HL-60 (cell line): ENCODE results near the gene CST9L.

Experiments used
- DNase-seq, 2 experiments: peaks; one replicate each; pipeline ENCODE4 v3.0.0-alpha.2; 2010 to 2020; ENCODE audit warnings: low read depth in 1 of 2, low spot score in 1 of 2
- H3K27ac ChIP-seq: fragments of 250-450 bp; sonication (Bioruptor Pico); replicated peaks from 2 replicates; pipeline ENCODE4 v1.5.1; 2020; ENCODE audit warnings: mild to moderate bottlenecking, moderate library complexity
- H3K27me3 ChIP-seq: fragments of 250-450 bp; sonication (Bioruptor Pico); 2 replicates; pipeline ENCODE4 v1.5.1; 2021; ENCODE audit warnings: mild to moderate bottlenecking, moderate library complexity; ENCODE audit not compliant: insufficient read depth, poor library complexity, severe bottlenecking
- H3K4me3 ChIP-seq: replicated peaks from 2 replicates; pipeline ENCODE4 v1.5.1; 2011; ENCODE audit warnings: mild to moderate bottlenecking, control low read depth, low read length; ENCODE audit not compliant: insufficient read depth
- CTCF ChIP-seq: IDR thresholded peaks from one replicate; pipeline ENCODE4 v1.5.1; 2011; ENCODE audit warnings: low read length, control low read depth, inconsistent platforms; ENCODE audit not compliant: insufficient read depth
- GABPA ChIP-seq: IDR thresholded peaks from 2 replicates; pipeline ENCODE4 v1.6.1; 2012; ENCODE audit warnings: low read depth
- POLR2AphosphoS5 ChIP-seq: IDR thresholded peaks from 2 replicates; pipeline ENCODE4 v1.6.1; 2012; ENCODE audit warnings: low read depth
- REST ChIP-seq: IDR thresholded peaks from 2 replicates; pipeline ENCODE4 v1.6.1; 2012; ENCODE audit warnings: low read depth; ENCODE audit not compliant: insufficient replicate concordance
- SPI1 ChIP-seq: IDR thresholded peaks from 2 replicates; pipeline ENCODE4 v1.6.1; 2012; ENCODE audit warnings: low read depth, mild to moderate bottlenecking, borderline replicate concordance

CST9L gene

GRCh38 chr20:23515250-23515939 lies 52.9 kb downstream of the CST9L start:
- no peak for TF ChIP-seq POLR2AphosphoS5
- TF ChIP-seq CTCF, result no peak
- TF ChIP-seq GABPA, result no peak
- no peak for TF ChIP-seq SPI1
- no peak for TF ChIP-seq REST
- DNase-seq, result no peak
- Histone ChIP-seq H3K27ac (no peak overlapping the region), H3K27me3 (no peaks in the 10 kb centered on the region), H3K4me3 (no peak overlapping the region)

GRCh38 chr20:23514848-23515247 lies 53.4 kb downstream of the CST9L start:
- no peak overlapping the region for H3K27ac ChIP-seq
- no peak for DNase-seq
- no peaks in the 10 kb centered on the region for H3K27me3 ChIP-seq
- no peak for TF ChIP-seq POLR2AphosphoS5
- no peak for TF ChIP-seq REST
- no peak for TF ChIP-seq CTCF
- TF ChIP-seq SPI1, result no peak
- TF ChIP-seq GABPA, result no peak
- no peak overlapping the region for H3K4me3 ChIP-seq
